Loucy (cell line): ENCODE data around the gene SEC16A.

Experiments used
- H2AFZ ChIP-seq: fragments of 200-600 bp; sonication (generic); 2 replicates; pipeline ENCODE4 v1.6.0; 2016; ENCODE audit warnings: antibody characterized with exemption, mild to moderate bottlenecking, low read length, moderate library complexity
- H3F3A ChIP-seq: fragments of 200-600 bp; 2 replicates; pipeline ENCODE4 v1.6.0; 2016; ENCODE audit warnings: antibody characterized with exemption, low read depth, mild to moderate bottlenecking
- H3K27me3 ChIP-seq: fragments of 200-600 bp; sonication (generic); 2 replicates; pipeline ENCODE4 v1.6.1; 2014; ENCODE audit warnings: low read length, mild to moderate bottlenecking; ENCODE audit not compliant: insufficient read depth, poor library complexity, severe bottlenecking
- H3K36me3 ChIP-seq: fragments of 200-600 bp; sonication (generic); 2 replicates; pipeline ENCODE4 v1.6.1; 2016; ENCODE audit warnings: low read length; ENCODE audit not compliant: insufficient read depth
- H3K4me1 ChIP-seq: fragments of 200-600 bp; sonication (generic); 2 replicates; pipeline ENCODE4 v1.5.1; 2014; ENCODE audit warnings: low read length, mild to moderate bottlenecking; ENCODE audit not compliant: insufficient read depth, poor library complexity, severe bottlenecking
- H3K4me2 ChIP-seq: fragments of 200-600 bp; sonication (generic); 2 replicates; pipeline ENCODE4 v1.6.0; 2014; ENCODE audit warnings: antibody characterized with exemption, low read length, low read depth, mild to moderate bottlenecking; ENCODE audit not compliant: poor library complexity, severe bottlenecking
- H3K4me3 ChIP-seq: fragments of 200-600 bp; sonication (generic); 2 replicates; pipeline ENCODE4 v1.5.1; 2014; ENCODE audit warnings: low read length, mild to moderate bottlenecking, mixed read lengths; ENCODE audit not compliant: poor library complexity, severe bottlenecking
- H3K79me2 ChIP-seq: fragments of 200-600 bp; sonication (generic); 2 replicates; pipeline ENCODE4 v1.6.1; 2014; ENCODE audit warnings: low read length; ENCODE audit not compliant: insufficient read depth
- H3K9ac ChIP-seq: fragments of 200-600 bp; sonication (generic); 2 replicates; pipeline ENCODE4 v1.6.0; 2014; ENCODE audit warnings: mild to moderate bottlenecking, low read depth, low read length, moderate library complexity; ENCODE audit not compliant: poor library complexity, severe bottlenecking
- H3K9me2 ChIP-seq: fragments of 200-600 bp; sonication (generic); replicated peaks from 2 replicates; pipeline ENCODE4 v1.6.1; 2016; ENCODE audit warnings: low read depth, low read length, mixed read lengths
- H3K9me3 ChIP-seq: fragments of 200-600 bp; sonication (generic); 2 replicates; pipeline ENCODE4 v1.6.1; 2014; ENCODE audit warnings: mild to moderate bottlenecking, antibody characterized with exemption, low read length, low read depth; ENCODE audit not compliant: insufficient read depth
- H4K20me1 ChIP-seq: fragments of 200-600 bp; sonication (generic); 2 replicates; pipeline ENCODE4 v1.6.0; 2014; ENCODE audit warnings: antibody characterized with exemption, low read length, mild to moderate bottlenecking; ENCODE audit not compliant: insufficient read depth, poor library complexity, severe bottlenecking
- CTCF ChIP-seq: fragments of 200-600 bp; sonication (generic); conservative IDR thresholded peaks from 2 replicates; pipeline ENCODE4 v1.5.1; 2014; ENCODE audit warnings: mild to moderate bottlenecking, antibody characterized with exemption, low read length
- EZH2phosphoT487 ChIP-seq: fragments of 200-600 bp; IDR thresholded peaks from 2 replicates; pipeline ENCODE4 v1.6.1; 2018; ENCODE audit warnings: antibody characterized with exemption, mild to moderate bottlenecking, moderate library complexity, borderline replicate concordance

SEC16A gene

DNA sequence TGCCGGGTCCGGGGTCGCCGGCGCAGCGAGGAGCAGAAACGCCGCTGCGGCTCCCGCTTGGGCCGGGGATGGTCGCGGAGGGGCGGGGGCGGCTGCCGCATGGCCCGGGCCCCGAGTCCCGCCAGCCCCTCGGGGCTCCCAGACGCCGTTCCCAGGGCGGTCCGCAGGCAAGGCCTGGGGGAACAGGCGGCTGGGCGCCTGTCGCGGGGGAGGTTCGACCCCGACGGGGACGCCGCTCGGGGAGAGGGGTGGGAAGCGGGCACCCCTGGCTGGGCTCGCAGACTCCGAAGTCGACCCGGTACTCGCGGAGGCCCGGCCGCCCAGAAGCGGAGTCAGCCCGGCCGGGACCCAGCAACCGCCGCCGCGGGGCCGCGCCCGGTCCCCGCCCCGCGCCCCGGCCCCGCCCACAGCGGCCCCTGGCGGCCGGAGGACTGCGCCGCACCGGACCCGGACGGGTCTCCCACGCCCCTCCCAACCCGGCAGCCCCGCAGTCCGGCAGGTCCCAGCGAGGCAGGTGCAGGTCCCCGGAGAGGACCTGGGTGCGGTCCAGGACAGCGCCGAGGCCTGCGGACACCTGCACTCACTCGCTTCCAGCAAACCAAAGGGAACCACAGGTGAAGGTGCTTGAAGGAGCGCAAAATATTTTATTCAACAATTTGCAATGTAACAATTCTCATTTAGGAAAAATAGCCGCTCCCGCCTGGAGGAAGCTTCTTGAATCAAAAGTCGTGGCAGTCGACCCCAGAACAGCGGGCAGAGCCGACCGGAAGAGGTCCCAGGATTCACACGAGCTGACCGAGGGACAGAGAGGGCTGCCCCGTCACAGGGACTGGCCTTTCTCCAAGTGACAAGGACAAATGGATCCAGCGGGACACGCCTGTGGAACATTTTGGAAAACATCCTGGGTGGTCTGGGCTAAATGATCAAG, 43.1 kb downstream of the SEC16A start, which contains the start of gene INPP5E:
TSS of gene INPP5E (minus strand) at position 365 of the 928 bp plus-strand sequence. CDS start 426 bp downstream, outside the sequence.
- Histone ChIP-seq H3K36me3 (peaks cover 27% of the 10 kb centered on the region; the same call in 1 of the 2 replicates), H3K4me3 (peak within 1 kb of the TSS; percentile 93), H4K20me1 (peaks cover 42% of the 10 kb centered on the region), H3F3A (no peaks in the 10 kb centered on the region), H3K79me2 (peaks cover 48% of the 10 kb centered on the region), H2AFZ (peak within 1 kb of the TSS; percentile 32; the same call in 1 of the 2 replicates), H3K4me1 (peaks cover 22% of the 10 kb centered on the region), H3K9ac (peak within 1 kb of the TSS; percentile 87), H3K9me3 (no peaks in the 10 kb centered on the region), H3K9me2 (no peaks in the 10 kb centered on the region), H3K27me3 (no peaks in the 10 kb centered on the region), H3K4me2 (peak within 1 kb of the TSS; percentile 98)
- TF ChIP-seq CTCF (peak; percentile 41), EZH2phosphoT487 (no peak)

DNA sequence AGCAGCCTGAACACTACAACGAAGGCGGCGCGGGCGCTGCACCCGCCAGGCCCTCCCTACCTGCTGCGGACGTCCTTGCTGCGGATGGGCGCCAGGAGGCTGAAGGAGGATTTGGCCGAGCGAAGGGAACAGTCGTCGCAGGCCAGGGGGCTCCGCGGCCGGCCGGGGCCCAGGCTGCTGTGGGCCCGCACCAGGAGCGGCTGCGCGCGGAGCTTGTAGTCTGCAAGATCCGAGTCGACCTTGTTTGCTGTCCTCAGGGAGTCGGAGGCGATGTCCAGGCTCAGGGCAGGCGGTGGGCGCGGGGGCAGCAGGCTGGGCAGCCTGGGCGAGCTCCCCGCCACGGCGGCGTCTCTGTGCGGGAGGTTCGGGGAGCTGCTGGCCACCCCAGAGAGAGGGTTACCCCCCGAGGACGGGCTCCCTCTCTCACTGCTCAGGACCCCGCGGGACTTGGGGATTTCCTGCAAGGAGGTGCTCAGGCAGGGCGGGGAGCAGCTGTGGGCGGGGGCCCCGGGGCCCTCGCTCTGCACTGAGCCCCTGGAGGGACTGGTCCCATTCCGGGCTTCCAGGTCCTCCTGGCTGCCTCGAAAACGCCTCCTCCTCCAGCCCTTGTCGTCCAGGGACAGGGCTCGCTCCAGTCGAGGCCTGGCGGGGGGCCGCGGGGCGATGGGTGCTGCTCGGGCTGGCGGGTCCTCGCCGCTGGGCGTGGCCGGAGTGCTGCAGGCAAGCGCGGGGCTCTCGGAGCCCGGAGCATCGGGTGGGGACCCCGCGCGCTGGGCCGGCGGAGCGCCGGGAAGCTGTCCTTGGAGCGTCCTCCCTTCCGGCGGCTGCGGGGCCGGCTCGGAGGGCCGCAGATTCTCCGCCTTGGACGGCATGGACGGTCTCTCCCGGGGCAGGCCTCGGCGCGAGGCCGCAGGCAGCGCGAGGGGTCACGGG, 44.0 kb downstream of the SEC16A start:
- peaks cover 51% of the 10 kb centered on the region for H3K79me2 ChIP-seq
- H4K20me1 ChIP-seq = peaks cover 42% of the 10 kb centered on the region
- H3K36me3 ChIP-seq = peaks cover 27% of the 10 kb centered on the region; the same call in 1 of the 2 replicates

More for the DNA sequence above, 44.0 kb downstream of the SEC16A start:
- H3K9me2 ChIP-seq = no peaks in the 10 kb centered on the region
- peak overlapping the region; percentile 32; the same call in 1 of the 2 replicates for H2AFZ ChIP-seq
- peak overlapping the region; percentile 93 for H3K4me3 ChIP-seq
- TF ChIP-seq CTCF = no peak
- no peak for TF ChIP-seq EZH2phosphoT487
- H3K9ac ChIP-seq = peak overlapping the region; percentile 87
- no peaks in the 10 kb centered on the region for H3F3A ChIP-seq
- peak overlapping the region; percentile 98 for H3K4me2 ChIP-seq
- no peaks in the 10 kb centered on the region for H3K27me3 ChIP-seq
- peaks cover 22% of the 10 kb centered on the region for H3K4me1 ChIP-seq
- no peaks in the 10 kb centered on the region for H3K9me3 ChIP-seq
